OCI-LY7 (cell line): ENCODE data around the gene REPIN1. TPM values are rescaled to one million over a fixed set of nuclear protein-coding genes. Genes with fewer than 3 reads are reported as not detected.

Experiments
- BruUV-seq: library from RNA; stranded (reverse); fragments of 400-500 nt; replicated peaks from 2 replicates; lab custom pipeline; 2021; lab: Mats Ljungman, UMichigan
- CTCF ChIA-PET: fragments of 300-600 bp; sonication (Branson Sonifier 250); formaldehyde crosslinking; loops from one replicate; lab custom pipeline; 2022; ENCODE audit warnings: antibody characterized with exemption; ENCODE audit not compliant: unreplicated experiment; lab: Charles Lee
- POLR2A ChIA-PET: fragments of 300-600 bp; sonication (Branson Sonifier 250); formaldehyde crosslinking; loops from one replicate; lab custom pipeline; 2022; ENCODE audit warnings: antibody characterized with exemption; lab: Charles Lee
- DNase-seq: peaks from one replicate; pipeline ENCODE4 v3.0.0-alpha.2; 2015; ENCODE audit warnings: low spot score
- H2AFZ ChIP-seq: fragments of 200-600 bp; sonication (generic), shearing (Covaris generic); 2 replicates; pipeline ENCODE4 v1.6.1; 2014; ENCODE audit warnings: mild to moderate bottlenecking, antibody characterized with exemption, low read length, moderate library complexity
- H3K27ac ChIP-seq: fragments of 200-600 bp; sonication (generic); 2 replicates; pipeline ENCODE4 v1.5.1; 2014; ENCODE audit warnings: mixed run types, low read depth, mild to moderate bottlenecking, moderate library complexity, low read length, inconsistent platforms; ENCODE audit not compliant: poor library complexity, severe bottlenecking
- H3K36me3 ChIP-seq: fragments of 200-600 bp; sonication (generic); 2 replicates; pipeline ENCODE4 v1.6.1; 2014; ENCODE audit warnings: mild to moderate bottlenecking, antibody characterized with exemption, low read length, moderate library complexity, mixed read lengths; ENCODE audit not compliant: insufficient read depth
- H3K4me1 ChIP-seq: fragments of 200-600 bp; sonication (generic); 2 replicates; pipeline ENCODE4 v1.5.1; 2014; ENCODE audit warnings: mild to moderate bottlenecking, low read length; ENCODE audit not compliant: insufficient read depth, poor library complexity, severe bottlenecking
- H3K4me2 ChIP-seq: fragments of 200-600 bp; sonication (generic); 2 replicates; pipeline ENCODE4 v1.6.1; 2014; ENCODE audit warnings: mild to moderate bottlenecking, low read length
- H3K4me3 ChIP-seq: fragments of 200-600 bp; sonication (generic); 2 replicates; pipeline ENCODE4 v1.5.1; 2014; ENCODE audit warnings: mild to moderate bottlenecking, low read depth, low read length; ENCODE audit not compliant: poor library complexity, severe bottlenecking
- H3K79me2 ChIP-seq: fragments of 200-600 bp; sonication (generic); 2 replicates; pipeline ENCODE4 v1.6.1; 2016; ENCODE audit warnings: low read depth, mild to moderate bottlenecking, low read length, moderate library complexity, mixed read lengths; ENCODE audit not compliant: insufficient read depth
- H3K9me2 ChIP-seq: fragments of 200-600 bp; sonication (generic); 2 replicates; pipeline ENCODE4 v1.6.1; 2016; ENCODE audit warnings: mild to moderate bottlenecking, low read length, mixed read lengths; ENCODE audit not compliant: insufficient read depth
- H3K9me3 ChIP-seq: fragments of 200-600 bp; sonication (generic); 2 replicates; pipeline ENCODE4 v1.6.1; 2014; ENCODE audit warnings: mild to moderate bottlenecking, mixed run types, low read length, mixed read lengths
- H4K20me1 ChIP-seq: fragments of 200-600 bp; sonication (generic); 2 replicates; pipeline ENCODE4 v1.6.1; 2014; ENCODE audit warnings: mild to moderate bottlenecking, antibody characterized with exemption, low read length, moderate library complexity, mixed read lengths; ENCODE audit not compliant: insufficient read depth
- CTCF ChIP-seq: fragments of 200-600 bp; sonication (generic); conservative IDR thresholded peaks from 2 replicates; pipeline ENCODE4 v1.5.1; 2014; ENCODE audit warnings: mild to moderate bottlenecking, antibody characterized with exemption, low read length, moderate library complexity, mixed read lengths
- EZH2phosphoT487 ChIP-seq: fragments of 200-600 bp; sonication (generic); IDR thresholded peaks from 2 replicates; pipeline ENCODE4 v1.6.1; 2018; ENCODE audit warnings: low read depth, borderline replicate concordance, mild to moderate bottlenecking, mixed run types, antibody characterized with exemption, low read length, moderate library complexity, mixed read lengths
- intact Hi-C: fragments of 100-400 bp; cut with micrococcal nuclease; formaldehyde crosslinking; loops from one replicate; pipeline ENCODE4 v1.10.0; 2022; ENCODE audit not compliant: unreplicated experiment
- total RNA-seq, 2 experiments: library from RNA; depleted of rRNA in 1 of 2; stranded (reverse); fragments of >200 nt in 1 of 2; shearing (Covaris generic) in 1 of 2; gene quantifications; 2 replicates each; pipeline ENCODE4 v1.2.3, GENCODE V29; 2014 to 2022

REPIN1 gene
- total RNA-seq, 2 experiments from 2014 or later, result 19.0 to 46.2 TPM

DNA sequence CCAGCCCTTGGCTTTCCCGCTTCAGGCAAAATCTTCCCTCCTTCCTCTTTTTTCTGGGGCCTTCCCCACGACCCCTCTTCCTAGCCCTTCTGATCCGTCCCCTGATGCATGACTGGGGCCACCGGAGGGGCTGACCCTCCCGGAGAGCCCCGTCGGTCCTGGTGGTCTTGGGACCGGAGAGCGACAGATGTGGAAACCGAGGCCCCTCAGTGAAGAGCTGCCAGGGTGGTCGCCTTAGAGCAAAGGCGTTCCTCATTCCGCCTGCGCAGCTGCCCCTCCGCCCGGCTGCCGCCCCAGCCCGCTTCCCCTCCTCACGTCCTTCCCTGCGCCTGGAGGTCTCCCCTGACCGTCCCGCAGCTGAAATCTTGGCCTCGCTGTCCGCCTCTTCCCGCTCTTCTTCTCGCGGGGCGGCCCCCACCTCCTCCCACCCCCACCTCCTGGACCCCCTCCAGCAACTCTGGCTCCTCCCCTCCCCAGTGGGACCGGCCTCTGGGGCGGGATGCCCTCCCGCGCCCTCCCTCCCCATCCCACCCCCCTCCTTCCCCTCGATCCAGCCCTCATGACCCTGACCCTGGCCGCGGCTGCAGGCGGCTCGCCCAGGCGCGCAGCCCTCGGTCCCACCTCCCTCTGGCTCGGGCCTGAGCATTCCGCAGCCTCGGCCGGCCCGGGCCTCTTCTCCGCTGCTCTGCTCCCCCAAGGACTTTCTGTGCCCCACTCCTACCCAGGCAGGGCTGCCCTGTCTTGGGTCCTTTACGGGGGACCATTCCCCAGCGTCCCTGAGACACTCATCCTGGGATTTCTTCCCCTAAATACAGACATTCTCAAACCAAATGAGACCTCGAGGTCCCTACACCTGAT is 27.1 kb upstream of the REPIN1 start, which contains the start of gene RARRES2:
Gene RARRES2, minus strand, starts transcription at position 367 of the 858 bp plus-strand sequence. CDS start 1,020 bp downstream, outside the sequence.
- H3K4me1 ChIP-seq, result no peaks in the 10 kb centered on the region
- ChIA-PET CTCF (no interaction called here), POLR2A (no interaction called here)
- TF ChIP-seq CTCF (no peak), EZH2phosphoT487 (no peak)
- no peaks in the 10 kb centered on the region for H3K9me2 ChIP-seq
- H4K20me1 ChIP-seq, result no peaks in the 10 kb centered on the region
- no peaks in the 10 kb centered on the region for H3K79me2 ChIP-seq
- intact Hi-C loops, result no loop called here
- no peak within 1 kb of the TSS for H3K27ac ChIP-seq
- no TSS peak for BruUV-seq
- no peaks in the 10 kb centered on the region for H3K36me3 ChIP-seq
- no peak within 1 kb of the TSS for H3K4me2 ChIP-seq
- no peak within 1 kb of the TSS for H2AFZ ChIP-seq
- peaks cover 8% of the 10 kb centered on the region; the same call in 1 of the 2 replicates for H3K9me3 ChIP-seq
- DNase-seq, result no peak
- H3K4me3 ChIP-seq, result no peak within 1 kb of the TSS

- H3K79me2 ChIP-seq, result no peaks in the 10 kb centered on the region
- POLR2A ChIA-PET, result no interaction called here
- H4K20me1 ChIP-seq, result no peaks in the 10 kb centered on the region
- no TSS peak for BruUV-seq
- no peaks in the 10 kb centered on the region for H3K9me2 ChIP-seq
- no peaks in the 10 kb centered on the region for H3K4me1 ChIP-seq
- no peak overlapping the region for H3K27ac ChIP-seq
- intact Hi-C loops, result no loop called here
- no peak for DNase-seq
- H3K4me2 ChIP-seq, result no peak overlapping the region
- no peak overlapping the region for H3K4me3 ChIP-seq
- no peak overlapping the region for H2AFZ ChIP-seq
- TF ChIP-seq CTCF, result no peak
- no peak for TF ChIP-seq EZH2phosphoT487
- peaks cover 8% of the 10 kb centered on the region; the same call in 1 of the 2 replicates for H3K9me3 ChIP-seq
- CTCF ChIA-PET, result no interaction called here
- no peaks in the 10 kb centered on the region for H3K36me3 ChIP-seq
These were observed 26.6 kb upstream of the REPIN1 start for GRCh38 chr7:150342121-150342408.

DNA sequence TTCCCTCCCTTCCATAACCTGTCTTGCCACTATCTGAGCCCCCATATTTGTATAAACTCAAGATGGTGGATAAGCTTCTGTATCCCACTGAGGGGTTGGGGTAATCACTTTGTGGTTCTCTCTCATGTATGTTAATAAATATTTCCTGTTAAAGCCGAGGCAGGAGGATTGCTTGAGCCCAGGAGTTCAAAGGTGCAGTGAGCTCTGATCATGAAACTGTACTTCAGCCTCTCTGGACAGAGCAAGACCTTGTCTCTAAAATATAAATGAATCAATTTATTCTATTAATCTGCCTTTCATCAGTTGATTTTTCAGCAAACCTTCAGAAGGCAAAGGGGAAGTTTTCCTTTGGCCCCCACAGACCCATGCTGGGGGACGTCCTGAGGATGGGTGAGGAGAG is 25.4 kb upstream of the REPIN1 start:
- DNase-seq, result no peak
- Histone ChIP-seq H3K36me3 (no peaks in the 10 kb centered on the region), H3K27ac (no peak overlapping the region), H3K9me2 (no peaks in the 10 kb centered on the region), H3K79me2 (no peaks in the 10 kb centered on the region), H2AFZ (no peak overlapping the region), H3K4me3 (no peak overlapping the region), H4K20me1 (no peaks in the 10 kb centered on the region), H3K4me2 (no peak overlapping the region), H3K4me1 (no peaks in the 10 kb centered on the region), H3K9me3 (peaks cover 8% of the 10 kb centered on the region; the same call in 1 of the 2 replicates)
- intact Hi-C loops, result no loop called here
- POLR2A ChIA-PET, result no interaction called here
- TF ChIP-seq CTCF (no peak), EZH2phosphoT487 (no peak)
- CTCF ChIA-PET, result no interaction called here
- BruUV-seq, result no TSS peak
